SK-N-SH (cell line): ENCODE results near the gene NGB.

Experiments used
- CHD2 ChIP-seq: fragments of 150-350 bp; IDR thresholded peaks from 2 replicates; pipeline ENCODE4 v1.6.1; 2018; ENCODE audit warnings: low read length; ENCODE audit not compliant: partially characterized antibody
- EP300 ChIP-seq, 2 experiments: IDR thresholded peaks; 2 replicates each; pipeline versions ENCODE4 v1.4.0 to v1.6.1; 2012; ENCODE audit warnings: borderline replicate concordance in 1 of 2, low read depth in 1 of 2, low read length in 1 of 2
- EZH2phosphoT487 ChIP-seq: fragments of 200-600 bp; sonication (generic); IDR thresholded peaks from 2 replicates; pipeline ENCODE4 v1.6.1; 2017; ENCODE audit warnings: low read depth, mixed run types, mild to moderate bottlenecking, antibody characterized with exemption, moderate library complexity, borderline replicate concordance
- FOXM1 ChIP-seq: IDR thresholded peaks from 2 replicates; pipeline ENCODE4 v1.4.0; 2012; ENCODE audit warnings: low read depth, mild to moderate bottlenecking
- RAD21 ChIP-seq: IDR thresholded peaks from 2 replicates; pipeline ENCODE4 v1.6.1; 2012; ENCODE audit warnings: mild to moderate bottlenecking, low read length
- SIN3A ChIP-seq: IDR thresholded peaks from 2 replicates; pipeline ENCODE4 v1.6.1; 2012; ENCODE audit warnings: low read depth, mild to moderate bottlenecking, low read length, moderate library complexity, borderline replicate concordance
- TEAD4 ChIP-seq: IDR thresholded peaks from 2 replicates; pipeline ENCODE4 v1.4.0; 2012; ENCODE audit warnings: mild to moderate bottlenecking, borderline replicate concordance; ENCODE audit not compliant: insufficient read depth
- YY1 ChIP-seq: IDR thresholded peaks from 2 replicates; pipeline ENCODE4 v1.4.0; 2012; ENCODE audit warnings: low read depth, mild to moderate bottlenecking
- TF ChIP-seq, protein P1 (sequence below): IDR thresholded peaks from 2 replicates; pipeline ENCODE4 v1.6.1; 2012; ENCODE audit warnings: mild to moderate bottlenecking, low read depth, low read length, moderate library complexity
- TF ChIP-seq, protein P2 (sequence below): fragments of 200-600 bp; sonication (generic); IDR thresholded peaks from 2 replicates; pipeline ENCODE4 v1.6.1; 2017; ENCODE audit warnings: antibody characterized with exemption, mild to moderate bottlenecking, moderate library complexity
- TF ChIP-seq, protein P3 (sequence below): IDR thresholded peaks from 2 replicates; pipeline ENCODE4 v1.4.0; 2012; ENCODE audit warnings: low read depth
- TF ChIP-seq, protein P4 (sequence below): IDR thresholded peaks from 2 replicates; pipeline ENCODE4; 2012

DNA sequence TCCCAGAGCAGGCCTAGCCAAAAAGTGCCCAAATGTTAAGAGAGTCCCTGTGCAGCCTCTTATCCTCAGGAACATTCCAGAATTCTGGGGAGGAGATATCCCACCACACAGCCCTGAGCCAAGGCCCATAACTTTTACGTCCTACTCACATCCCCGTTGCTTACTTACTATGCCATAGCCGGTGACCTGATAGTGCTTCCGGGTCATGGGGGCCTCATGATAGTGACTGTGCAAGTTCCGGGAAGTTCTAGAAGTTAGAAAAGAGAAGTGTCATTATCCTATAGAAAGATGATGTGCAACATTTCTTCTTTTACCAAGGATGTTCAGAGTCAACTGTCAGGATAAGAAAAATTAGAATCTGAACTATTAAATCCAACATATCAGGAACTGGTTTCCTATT lies 15.6 kb upstream of the NGB start:
- TF ChIP-seq EP300 (IDR thresholded peaks at IDR 0.05; ENCODE audit: borderline replicate concordance in 1 of 2, low read depth in 1 of 2, low read length in 1 of 2) = no peak
- TF ChIP-seq, protein P1, sequence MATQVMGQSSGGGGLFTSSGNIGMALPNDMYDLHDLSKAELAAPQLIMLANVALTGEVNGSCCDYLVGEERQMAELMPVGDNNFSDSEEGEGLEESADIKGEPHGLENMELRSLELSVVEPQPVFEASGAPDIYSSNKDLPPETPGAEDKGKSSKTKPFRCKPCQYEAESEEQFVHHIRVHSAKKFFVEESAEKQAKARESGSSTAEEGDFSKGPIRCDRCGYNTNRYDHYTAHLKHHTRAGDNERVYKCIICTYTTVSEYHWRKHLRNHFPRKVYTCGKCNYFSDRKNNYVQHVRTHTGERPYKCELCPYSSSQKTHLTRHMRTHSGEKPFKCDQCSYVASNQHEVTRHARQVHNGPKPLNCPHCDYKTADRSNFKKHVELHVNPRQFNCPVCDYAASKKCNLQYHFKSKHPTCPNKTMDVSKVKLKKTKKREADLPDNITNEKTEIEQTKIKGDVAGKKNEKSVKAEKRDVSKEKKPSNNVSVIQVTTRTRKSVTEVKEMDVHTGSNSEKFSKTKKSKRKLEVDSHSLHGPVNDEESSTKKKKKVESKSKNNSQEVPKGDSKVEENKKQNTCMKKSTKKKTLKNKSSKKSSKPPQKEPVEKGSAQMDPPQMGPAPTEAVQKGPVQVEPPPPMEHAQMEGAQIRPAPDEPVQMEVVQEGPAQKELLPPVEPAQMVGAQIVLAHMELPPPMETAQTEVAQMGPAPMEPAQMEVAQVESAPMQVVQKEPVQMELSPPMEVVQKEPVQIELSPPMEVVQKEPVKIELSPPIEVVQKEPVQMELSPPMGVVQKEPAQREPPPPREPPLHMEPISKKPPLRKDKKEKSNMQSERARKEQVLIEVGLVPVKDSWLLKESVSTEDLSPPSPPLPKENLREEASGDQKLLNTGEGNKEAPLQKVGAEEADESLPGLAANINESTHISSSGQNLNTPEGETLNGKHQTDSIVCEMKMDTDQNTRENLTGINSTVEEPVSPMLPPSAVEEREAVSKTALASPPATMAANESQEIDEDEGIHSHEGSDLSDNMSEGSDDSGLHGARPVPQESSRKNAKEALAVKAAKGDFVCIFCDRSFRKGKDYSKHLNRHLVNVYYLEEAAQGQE = no peak
- TF ChIP-seq EZH2phosphoT487 = no peak
- TF ChIP-seq FOXM1 = no peak
- TF ChIP-seq, protein P2, sequence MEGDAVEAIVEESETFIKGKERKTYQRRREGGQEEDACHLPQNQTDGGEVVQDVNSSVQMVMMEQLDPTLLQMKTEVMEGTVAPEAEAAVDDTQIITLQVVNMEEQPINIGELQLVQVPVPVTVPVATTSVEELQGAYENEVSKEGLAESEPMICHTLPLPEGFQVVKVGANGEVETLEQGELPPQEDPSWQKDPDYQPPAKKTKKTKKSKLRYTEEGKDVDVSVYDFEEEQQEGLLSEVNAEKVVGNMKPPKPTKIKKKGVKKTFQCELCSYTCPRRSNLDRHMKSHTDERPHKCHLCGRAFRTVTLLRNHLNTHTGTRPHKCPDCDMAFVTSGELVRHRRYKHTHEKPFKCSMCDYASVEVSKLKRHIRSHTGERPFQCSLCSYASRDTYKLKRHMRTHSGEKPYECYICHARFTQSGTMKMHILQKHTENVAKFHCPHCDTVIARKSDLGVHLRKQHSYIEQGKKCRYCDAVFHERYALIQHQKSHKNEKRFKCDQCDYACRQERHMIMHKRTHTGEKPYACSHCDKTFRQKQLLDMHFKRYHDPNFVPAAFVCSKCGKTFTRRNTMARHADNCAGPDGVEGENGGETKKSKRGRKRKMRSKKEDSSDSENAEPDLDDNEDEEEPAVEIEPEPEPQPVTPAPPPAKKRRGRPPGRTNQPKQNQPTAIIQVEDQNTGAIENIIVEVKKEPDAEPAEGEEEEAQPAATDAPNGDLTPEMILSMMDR = no peak
- no peak for TF ChIP-seq SIN3A
- TF ChIP-seq CHD2 = no peak
- TF ChIP-seq, protein P3, sequence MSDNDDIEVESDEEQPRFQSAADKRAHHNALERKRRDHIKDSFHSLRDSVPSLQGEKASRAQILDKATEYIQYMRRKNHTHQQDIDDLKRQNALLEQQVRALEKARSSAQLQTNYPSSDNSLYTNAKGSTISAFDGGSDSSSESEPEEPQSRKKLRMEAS = no peak
- TF ChIP-seq RAD21 = no peak
- no peak for TF ChIP-seq YY1
- TF ChIP-seq TEAD4 = no peak
- TF ChIP-seq, protein P4, sequence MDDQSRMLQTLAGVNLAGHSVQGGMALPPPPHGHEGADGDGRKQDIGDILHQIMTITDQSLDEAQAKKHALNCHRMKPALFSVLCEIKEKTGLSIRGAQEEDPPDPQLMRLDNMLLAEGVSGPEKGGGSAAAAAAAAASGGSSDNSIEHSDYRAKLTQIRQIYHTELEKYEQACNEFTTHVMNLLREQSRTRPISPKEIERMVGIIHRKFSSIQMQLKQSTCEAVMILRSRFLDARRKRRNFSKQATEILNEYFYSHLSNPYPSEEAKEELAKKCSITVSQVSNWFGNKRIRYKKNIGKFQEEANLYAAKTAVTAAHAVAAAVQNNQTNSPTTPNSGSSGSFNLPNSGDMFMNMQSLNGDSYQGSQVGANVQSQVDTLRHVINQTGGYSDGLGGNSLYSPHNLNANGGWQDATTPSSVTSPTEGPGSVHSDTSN = no peak
